Body of pancreas (tissue), 4 donors: ENCODE measurements around the gene ABLIM1. TPM values are rescaled to one million over a fixed set of nuclear protein-coding genes. Genes with fewer than 3 reads are reported as not detected.
A peak's percentile ranks its signal among the peaks of the same experiment; 100 is the strongest.

Experiments
- ATAC-seq: fragments of 150-250 bp; one replicate; pipeline ENCODE4 v1.9.1; 2016
- DNase-seq, 4 donors: peaks; one replicate each; pipeline ENCODE4 v3.0.0-alpha.2; 2019
- H3K27ac ChIP-seq, 4 donors: fragments of 200-600 bp; sonication (generic); 1 replicate in 3 of 4; 2 replicates in 1 of 4; pipeline versions ENCODE4 v1.5.1 to v1.6.1; 2016 to 2019; ENCODE audit warnings: mild to moderate bottlenecking in 1 of 4, mixed read lengths in 1 of 4, moderate library complexity in 1 of 4
- H3K27me3 ChIP-seq, 2 donors: fragments of 200-600 bp; sonication (generic); one replicate each; pipeline ENCODE4 v1.6.0; 2016; ENCODE audit warnings: mild to moderate bottlenecking in 1 of 2
- H3K36me3 ChIP-seq, 2 donors: fragments of 200-600 bp; sonication (generic); replicated peaks in 1 of 2; 2 replicates each; pipeline ENCODE4 v1.5.1; 2016; ENCODE audit warnings: low read depth in 2 of 2; ENCODE audit not compliant: insufficient read depth in 1 of 2
- H3K4me1 ChIP-seq: fragments of 200-600 bp; sonication (generic); one replicate; pipeline ENCODE4 v1.6.0; 2016
- H3K4me3 ChIP-seq, 2 donors: fragments of 200-600 bp; sonication (generic); 1 replicate in 1 of 2; 2 replicates in 1 of 2; pipeline ENCODE4 v1.5.1; 2016 to 2019
- H3K9me3 ChIP-seq, 3 donors: fragments of 200-600 bp; sonication (generic); 1 replicate in 2 of 3; 2 replicates in 1 of 3; pipeline ENCODE4 v1.5.1; 2016
- POLR2A ChIP-seq, 3 donors: fragments of 450-650 bp; IDR thresholded peaks; one replicate each; pipeline ENCODE4 v1.6.1; 2016; ENCODE audit warnings: antibody characterized with exemption in 3 of 3, mild to moderate bottlenecking in 2 of 3
- WGBS, 2 donors: methylation state at CpG; one replicate each; pipeline ENCODE4 v1.1.5; 2017; 5-methylcytosine and 5-hydroxymethylcytosine counted together
- intact Hi-C: fragments of 100-400 bp; cut with DNase I; formaldehyde crosslinking; loops from one replicate; pipeline ENCODE4 v1.15.1; 2023
- total RNA-seq, 2 donors: library from RNA; depleted of rRNA; stranded (reverse); fragments of >200 nt; gene quantifications; one replicate each; pipeline ENCODE4 v1.1.0, GENCODE V29; 2016
- TF ChIP-seq, protein P1 (sequence below), 7 experiments: fragments of 450-650 bp in 4 of 7; fragments of 200-600 bp in 3 of 7; sonication (generic) in 3 of 7; IDR thresholded peaks; one replicate each; pipeline ENCODE4 v1.5.1; 2016 to 2019; ENCODE audit warnings: antibody characterized with exemption in 7 of 7

ABLIM1 gene
- total RNA-seq, 2 donors from 2014 or later: 34.6 to 54.7 TPM

DNA sequence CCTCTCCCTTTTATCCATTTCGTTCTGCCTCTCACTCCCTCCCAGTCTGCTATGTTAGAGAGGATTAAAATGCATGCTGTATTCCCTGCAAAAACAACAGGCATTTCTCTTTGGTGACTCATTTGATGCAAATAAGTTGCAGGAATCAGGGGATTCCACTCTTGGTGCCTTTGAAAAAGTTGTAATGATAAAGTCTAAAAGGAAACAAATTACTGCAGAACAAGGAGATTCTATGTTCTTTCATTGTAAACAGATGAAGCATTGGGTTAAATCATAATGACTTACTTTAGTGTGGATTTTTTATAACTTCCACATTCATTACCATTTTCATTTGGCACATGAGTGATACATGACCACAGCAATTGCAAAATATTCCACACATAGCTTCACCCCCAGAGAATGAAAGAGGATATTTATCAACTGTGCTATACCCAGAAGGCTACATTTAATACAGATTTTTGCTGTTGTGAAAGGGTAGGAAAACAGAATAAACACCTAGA lies 33.4 kb upstream of the ABLIM1 start:
- Histone ChIP-seq H3K9me3 (no peaks in the 10 kb centered on the region), H3K27ac (peak overlapping the region in 1 of 4 donors; percentile 29), H3K4me1 (peaks cover 12% of the 10 kb centered on the region), H3K4me3 (no peak overlapping the region), H3K27me3 (no peaks in the 10 kb centered on the region), H3K36me3 (no peaks in the 10 kb centered on the region)
- TF ChIP-seq POLR2A (IDR thresholded peaks at IDR 0.05): no peak
- TF ChIP-seq, protein P1, sequence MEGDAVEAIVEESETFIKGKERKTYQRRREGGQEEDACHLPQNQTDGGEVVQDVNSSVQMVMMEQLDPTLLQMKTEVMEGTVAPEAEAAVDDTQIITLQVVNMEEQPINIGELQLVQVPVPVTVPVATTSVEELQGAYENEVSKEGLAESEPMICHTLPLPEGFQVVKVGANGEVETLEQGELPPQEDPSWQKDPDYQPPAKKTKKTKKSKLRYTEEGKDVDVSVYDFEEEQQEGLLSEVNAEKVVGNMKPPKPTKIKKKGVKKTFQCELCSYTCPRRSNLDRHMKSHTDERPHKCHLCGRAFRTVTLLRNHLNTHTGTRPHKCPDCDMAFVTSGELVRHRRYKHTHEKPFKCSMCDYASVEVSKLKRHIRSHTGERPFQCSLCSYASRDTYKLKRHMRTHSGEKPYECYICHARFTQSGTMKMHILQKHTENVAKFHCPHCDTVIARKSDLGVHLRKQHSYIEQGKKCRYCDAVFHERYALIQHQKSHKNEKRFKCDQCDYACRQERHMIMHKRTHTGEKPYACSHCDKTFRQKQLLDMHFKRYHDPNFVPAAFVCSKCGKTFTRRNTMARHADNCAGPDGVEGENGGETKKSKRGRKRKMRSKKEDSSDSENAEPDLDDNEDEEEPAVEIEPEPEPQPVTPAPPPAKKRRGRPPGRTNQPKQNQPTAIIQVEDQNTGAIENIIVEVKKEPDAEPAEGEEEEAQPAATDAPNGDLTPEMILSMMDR (IDR thresholded peaks at IDR 0.05): no peak
- 48 to 56% methylated on average over 1 of the region's 1 CpG for WGBS, 2 donors
- DNase-seq (no peak), ATAC-seq (no peak)
- intact Hi-C loops: loop anchor here (10.0 kb wide), 1 partner anchor 137 kb away; no protein-coding TSS in a partner anchor

DNA sequence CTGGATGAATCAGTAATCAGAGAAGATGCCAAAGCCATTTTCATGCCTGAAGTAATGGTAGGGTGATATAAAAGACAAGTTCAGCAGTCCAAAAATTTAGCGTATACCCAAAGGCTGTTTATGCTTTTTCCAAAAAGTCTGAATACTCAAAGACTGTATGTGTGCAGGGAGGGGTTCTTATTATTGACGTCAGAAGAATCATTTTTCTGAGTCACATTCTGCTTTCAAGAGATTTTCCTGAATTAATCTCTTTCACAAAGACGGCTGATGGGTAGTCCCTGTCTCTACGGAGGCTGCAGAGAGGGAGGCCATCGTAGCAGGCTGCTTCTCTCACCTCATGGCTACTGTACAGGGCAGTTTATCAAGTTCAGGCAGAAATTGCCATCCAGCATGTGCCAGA lies 30.7 kb upstream of the ABLIM1 start:
- H3K27me3 ChIP-seq: no peaks in the 10 kb centered on the region
- H3K9me3 ChIP-seq: no peaks in the 10 kb centered on the region
- 74 to 98% methylated on average over 5 of the region's 5 CpGs for WGBS, 2 donors
- TF ChIP-seq, protein P1 (IDR thresholded peaks at IDR 0.05): no peak
- no peak for TF ChIP-seq POLR2A (IDR thresholded peaks at IDR 0.05)
- no peak overlapping the region for H3K4me3 ChIP-seq
- no peak for ATAC-seq
- no peak for DNase-seq
- intact Hi-C loops: no loop called here
- no peaks in the 10 kb centered on the region for H3K36me3 ChIP-seq
- H3K27ac ChIP-seq: no peak overlapping the region
- peaks cover 31% of the 10 kb centered on the region for H3K4me1 ChIP-seq

DNA sequence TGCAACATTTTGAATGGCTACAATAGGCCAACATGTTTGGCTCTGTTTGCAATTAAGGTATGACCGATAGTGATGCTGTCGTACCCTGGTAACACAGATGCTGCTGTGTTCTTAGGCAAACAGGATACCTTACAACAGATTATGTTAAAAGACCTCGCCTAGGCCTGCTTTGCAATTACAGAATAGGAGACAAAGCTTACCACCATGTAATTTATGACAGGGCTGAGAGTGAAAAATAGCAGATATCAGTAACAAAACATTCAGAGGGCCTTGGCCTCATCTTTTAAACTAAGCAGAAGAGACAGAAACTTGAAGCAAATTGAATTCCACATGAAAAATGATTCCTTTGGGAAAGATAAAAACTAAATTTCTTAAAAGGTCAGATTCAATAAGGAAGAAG lies 29.4 kb upstream of the ABLIM1 start:
- WGBS, 2 donors: 86 to 98% methylated on average over 3 of the region's 3 CpGs
- TF ChIP-seq POLR2A (IDR thresholded peaks at IDR 0.05): no peak
- TF ChIP-seq, protein P1 (IDR thresholded peaks at IDR 0.05): no peak
- Histone ChIP-seq H3K4me1 (peaks cover 44% of the 10 kb centered on the region), H3K4me3 (no peak overlapping the region), H3K27ac (no peak overlapping the region), H3K36me3 (no peaks in the 10 kb centered on the region), H3K27me3 (no peaks in the 10 kb centered on the region), H3K9me3 (no peaks in the 10 kb centered on the region)
- intact Hi-C loops: no loop called here
- ATAC-seq (no peak), DNase-seq (no peak)

DNA sequence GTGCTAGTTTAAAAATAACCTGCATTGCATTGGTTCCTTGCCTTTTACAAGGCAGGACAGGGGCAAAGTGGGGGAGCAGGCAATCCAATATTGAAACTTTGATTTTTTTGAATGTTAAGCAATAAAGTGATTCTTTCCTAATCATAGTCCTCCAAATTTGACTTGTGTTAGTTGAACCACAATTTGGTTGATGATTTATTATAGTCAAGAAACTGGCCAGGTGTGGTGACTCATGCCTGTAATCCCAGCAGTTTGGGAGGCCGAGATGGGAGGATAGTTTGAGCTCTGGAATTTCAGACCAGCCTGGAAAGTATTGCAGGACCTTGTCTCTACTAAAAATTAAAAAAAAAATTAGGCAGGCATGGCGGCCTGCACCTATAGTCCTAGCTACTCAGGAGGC lies 27.9 kb upstream of the ABLIM1 start:
- no peaks in the 10 kb centered on the region for H3K36me3 ChIP-seq
- peak overlapping the region; percentile 79 to 95 (median 91) for H3K27ac ChIP-seq
- H3K9me3 ChIP-seq: no peaks in the 10 kb centered on the region
- no peak for DNase-seq
- peaks cover 57% of the 10 kb centered on the region for H3K4me1 ChIP-seq
- intact Hi-C loops: no loop called here
- ATAC-seq: no peak
- TF ChIP-seq, protein P1 (IDR thresholded peaks at IDR 0.05): no peak
- no peak for TF ChIP-seq POLR2A (IDR thresholded peaks at IDR 0.05)
- H3K4me3 ChIP-seq: no peak overlapping the region
- WGBS, 2 donors: 75 to 76% methylated on average over 2 of the region's 2 CpGs
- H3K27me3 ChIP-seq: no peaks in the 10 kb centered on the region

DNA sequence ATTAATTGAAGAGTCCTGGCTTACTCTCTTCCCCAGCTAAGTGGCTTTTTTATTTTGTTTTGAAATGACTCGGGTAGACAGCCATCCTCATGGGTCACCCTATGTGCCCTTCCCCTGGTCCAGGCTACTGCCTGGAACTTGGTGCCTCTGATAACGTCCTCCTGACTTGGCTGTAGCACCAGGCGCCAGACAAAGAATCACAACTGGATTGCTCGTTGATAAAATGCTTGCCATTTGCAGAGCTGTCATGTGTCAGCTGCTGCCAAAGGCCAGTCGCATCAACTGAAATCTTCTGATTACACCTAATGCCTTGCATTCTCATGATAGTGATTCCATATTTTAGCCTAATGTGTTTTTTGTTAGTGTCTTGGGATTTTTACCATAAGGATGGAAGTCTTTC lies 27.4 kb upstream of the ABLIM1 start:
- peak in 2 of 4 donors; percentile 22 to 31 for DNase-seq
- peaks cover 57% of the 10 kb centered on the region for H3K4me1 ChIP-seq
- no peaks in the 10 kb centered on the region for H3K9me3 ChIP-seq
- H3K27me3 ChIP-seq: no peaks in the 10 kb centered on the region
- intact Hi-C loops: no loop called here
- TF ChIP-seq, protein P1 (IDR thresholded peaks at IDR 0.05): no peak
- TF ChIP-seq POLR2A (IDR thresholded peaks at IDR 0.05): no peak
- peak; percentile 18 for ATAC-seq
- no peak overlapping the region for H3K4me3 ChIP-seq
- 33 to 37% methylated on average over 5 of the region's 5 CpGs for WGBS, 2 donors
- H3K27ac ChIP-seq: peak overlapping the region; percentile 79 to 95 (median 91)
- no peaks in the 10 kb centered on the region for H3K36me3 ChIP-seq
